Activated naive CD8-positive, alpha-beta T cell treated with anti-CD3 and anti-CD28 coated beads for 36 hours (primary cell): ENCODE measurements around the gene WFIKKN2. TPM values are rescaled to one million over a fixed set of nuclear protein-coding genes. Genes with fewer than 3 reads are reported as not detected.
A peak's percentile ranks its signal among the peaks of the same experiment; 100 is the strongest.

Experiments used
- DNase-seq: peaks from one replicate; pipeline ENCODE4 v3.0.0; 2021
- H3K27ac Mint-ChIP-seq: one replicate; pipeline ENCODE4 v1.8.0; 2022; ENCODE audit warnings: mild to moderate bottlenecking, moderate library complexity, mixed read lengths
- H3K27me3 Mint-ChIP-seq: one replicate; pipeline ENCODE4 v1.8.0; 2022; ENCODE audit warnings: mild to moderate bottlenecking, mixed read lengths
- H3K36me3 Mint-ChIP-seq: one replicate; pipeline ENCODE4 v1.8.0; 2021; ENCODE audit warnings: mild to moderate bottlenecking, mixed read lengths
- H3K4me1 Mint-ChIP-seq: one replicate; pipeline ENCODE4 v1.8.0; 2021; ENCODE audit warnings: mixed read lengths
- H3K4me3 Mint-ChIP-seq: one replicate; pipeline ENCODE4 v1.8.0; 2022; ENCODE audit warnings: mild to moderate bottlenecking, moderate library complexity, mixed read lengths
- H3K9me3 Mint-ChIP-seq: one replicate; pipeline ENCODE4 v1.8.0; 2022; ENCODE audit warnings: mixed read lengths
- total RNA-seq, 2 experiments: library from RNA; stranded (reverse); gene quantifications; one replicate each; pipeline ENCODE4 v1.2.3, GENCODE V29; 2021

The WFIKKN2 gene
- total RNA-seq, 2 experiments from 2014 or later: not detected

DNA sequence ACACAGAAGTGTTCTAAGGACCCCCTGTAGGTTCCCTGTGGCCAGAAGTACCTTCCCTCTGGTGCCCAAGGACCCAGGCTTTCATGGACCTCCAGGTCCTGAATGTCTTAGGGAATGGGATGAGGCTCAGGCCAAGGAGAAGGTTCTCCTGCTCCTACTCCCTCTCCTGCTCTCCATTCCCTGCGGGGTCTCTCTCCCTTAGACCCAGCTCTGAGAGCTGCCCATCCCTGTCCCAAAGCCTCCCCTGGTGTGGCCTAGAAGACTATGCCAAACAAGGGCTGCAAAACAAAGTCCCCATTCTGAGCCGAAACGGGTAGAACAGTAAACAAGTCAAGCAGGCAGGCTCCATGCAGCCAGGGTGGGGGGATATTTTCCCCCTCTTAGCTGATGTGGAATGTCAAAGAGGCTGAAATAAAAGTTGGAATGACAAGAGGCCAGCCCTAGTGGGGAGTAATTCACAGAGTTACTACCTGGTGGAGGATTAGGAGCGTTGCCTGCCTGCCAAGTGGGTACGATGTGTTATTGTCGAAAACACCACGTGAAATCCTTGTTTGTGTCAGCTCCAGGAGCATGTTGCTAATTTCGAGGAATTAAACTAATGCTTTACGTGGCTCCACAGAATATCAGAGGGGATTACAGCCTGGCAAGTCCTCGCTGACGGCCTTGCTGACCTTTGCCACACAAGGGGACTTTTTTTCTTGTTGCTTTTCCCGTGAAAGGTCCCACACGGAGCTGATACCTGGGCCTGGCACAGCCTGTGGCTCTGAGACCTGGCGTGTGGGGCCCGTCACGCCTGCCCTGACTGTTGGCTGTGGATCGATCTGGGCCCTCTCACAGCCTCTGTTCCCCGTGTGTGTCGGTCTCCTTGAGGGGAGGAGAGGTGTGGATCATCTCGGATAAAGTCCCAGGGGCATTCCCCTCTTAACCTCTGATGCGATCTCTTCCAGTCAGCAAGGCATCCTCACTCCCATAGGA is 2.9 kb downstream of the WFIKKN2 start:
- H3K9me3 Mint-ChIP-seq: no peaks in the 10 kb centered on the region

DNA sequence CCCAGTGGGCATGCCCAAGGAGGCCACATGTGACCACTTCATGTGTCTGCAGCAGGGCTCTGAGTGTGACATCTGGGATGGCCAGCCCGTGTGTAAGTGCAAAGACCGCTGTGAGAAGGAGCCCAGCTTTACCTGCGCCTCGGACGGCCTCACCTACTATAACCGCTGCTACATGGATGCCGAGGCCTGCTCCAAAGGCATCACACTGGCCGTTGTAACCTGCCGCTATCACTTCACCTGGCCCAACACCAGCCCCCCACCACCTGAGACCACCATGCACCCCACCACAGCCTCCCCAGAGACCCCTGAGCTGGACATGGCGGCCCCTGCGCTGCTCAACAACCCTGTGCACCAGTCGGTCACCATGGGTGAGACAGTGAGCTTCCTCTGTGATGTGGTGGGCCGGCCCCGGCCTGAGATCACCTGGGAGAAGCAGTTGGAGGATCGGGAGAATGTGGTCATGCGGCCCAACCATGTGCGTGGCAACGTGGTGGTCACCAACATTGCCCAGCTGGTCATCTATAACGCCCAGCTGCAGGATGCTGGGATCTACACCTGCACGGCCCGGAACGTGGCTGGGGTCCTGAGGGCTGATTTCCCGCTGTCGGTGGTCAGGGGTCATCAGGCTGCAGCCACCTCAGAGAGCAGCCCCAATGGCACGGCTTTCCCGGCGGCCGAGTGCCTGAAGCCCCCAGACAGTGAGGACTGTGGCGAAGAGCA is 4.4 kb downstream of the WFIKKN2 start:
- DNase-seq: no peak
- Mint-ChIP-seq H3K9me3 (no peaks in the 10 kb centered on the region), H3K4me3 (no peak overlapping the region), H3K4me1 (no peaks in the 10 kb centered on the region), H3K27me3 (peaks cover under 1% of the 10 kb centered on the region), H3K36me3 (no peaks in the 10 kb centered on the region), H3K27ac (no peak overlapping the region)

More for the DNA sequence above, 2.9 kb downstream of the WFIKKN2 start:
- peaks cover 9% of the 10 kb centered on the region for H3K27me3 Mint-ChIP-seq
- H3K4me3 Mint-ChIP-seq: no peak overlapping the region
- no peak overlapping the region for H3K27ac Mint-ChIP-seq
- no peaks in the 10 kb centered on the region for H3K4me1 Mint-ChIP-seq
- no peak for DNase-seq
- no peaks in the 10 kb centered on the region for H3K36me3 Mint-ChIP-seq

DNA sequence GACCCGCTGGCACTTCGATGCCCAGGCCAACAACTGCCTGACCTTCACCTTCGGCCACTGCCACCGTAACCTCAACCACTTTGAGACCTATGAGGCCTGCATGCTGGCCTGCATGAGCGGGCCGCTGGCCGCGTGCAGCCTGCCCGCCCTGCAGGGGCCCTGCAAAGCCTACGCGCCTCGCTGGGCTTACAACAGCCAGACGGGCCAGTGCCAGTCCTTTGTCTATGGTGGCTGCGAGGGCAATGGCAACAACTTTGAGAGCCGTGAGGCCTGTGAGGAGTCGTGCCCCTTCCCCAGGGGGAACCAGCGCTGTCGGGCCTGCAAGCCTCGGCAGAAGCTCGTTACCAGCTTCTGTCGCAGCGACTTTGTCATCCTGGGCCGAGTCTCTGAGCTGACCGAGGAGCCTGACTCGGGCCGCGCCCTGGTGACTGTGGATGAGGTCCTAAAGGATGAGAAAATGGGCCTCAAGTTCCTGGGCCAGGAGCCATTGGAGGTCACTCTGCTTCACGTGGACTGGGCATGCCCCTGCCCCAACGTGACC is 5.0 kb downstream of the WFIKKN2 start:
- Mint-ChIP-seq H3K36me3 (no peaks in the 10 kb centered on the region), H3K9me3 (no peaks in the 10 kb centered on the region), H3K27me3 (no peaks in the 10 kb centered on the region), H3K27ac (no peak overlapping the region), H3K4me1 (no peaks in the 10 kb centered on the region), H3K4me3 (no peak overlapping the region)
- DNase-seq: no peak

DNA sequence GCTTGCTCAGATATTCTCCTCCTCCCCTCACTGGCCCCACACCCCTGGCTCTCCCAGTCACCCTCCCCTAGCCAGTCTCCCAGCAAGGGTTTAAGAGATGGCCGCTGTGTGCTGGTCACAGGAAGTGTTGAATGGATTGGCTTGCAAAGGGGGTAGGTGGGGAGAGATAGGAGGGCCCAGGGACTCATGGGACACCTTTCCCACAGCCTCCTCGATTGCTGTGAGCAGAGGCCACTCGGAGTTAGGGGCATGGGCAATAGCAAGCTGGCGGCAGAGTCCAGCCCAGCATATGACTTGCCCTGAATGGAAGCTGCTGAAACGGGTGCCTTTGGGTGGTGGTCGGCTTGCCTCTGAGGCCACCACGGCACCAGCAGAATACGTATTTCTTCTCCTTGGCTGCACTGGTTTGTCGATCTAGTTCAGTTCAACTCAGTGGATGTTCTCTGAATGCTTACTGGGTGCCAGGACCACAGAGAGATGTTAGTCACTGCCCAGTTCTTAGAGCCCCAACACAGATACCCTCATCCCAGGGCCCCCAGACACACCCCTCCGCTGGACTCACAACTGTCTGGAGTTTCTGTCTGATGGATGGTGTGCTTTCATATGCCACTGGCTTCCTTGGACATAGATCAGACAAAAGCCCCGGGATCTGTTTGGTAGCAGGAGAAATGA is 6.0 kb downstream of the WFIKKN2 start:
- Mint-ChIP-seq H3K27me3 (no peaks in the 10 kb centered on the region), H3K9me3 (no peaks in the 10 kb centered on the region), H3K27ac (no peak overlapping the region), H3K4me1 (no peaks in the 10 kb centered on the region), H3K4me3 (no peak overlapping the region), H3K36me3 (no peaks in the 10 kb centered on the region)
- no peak for DNase-seq

DNA sequence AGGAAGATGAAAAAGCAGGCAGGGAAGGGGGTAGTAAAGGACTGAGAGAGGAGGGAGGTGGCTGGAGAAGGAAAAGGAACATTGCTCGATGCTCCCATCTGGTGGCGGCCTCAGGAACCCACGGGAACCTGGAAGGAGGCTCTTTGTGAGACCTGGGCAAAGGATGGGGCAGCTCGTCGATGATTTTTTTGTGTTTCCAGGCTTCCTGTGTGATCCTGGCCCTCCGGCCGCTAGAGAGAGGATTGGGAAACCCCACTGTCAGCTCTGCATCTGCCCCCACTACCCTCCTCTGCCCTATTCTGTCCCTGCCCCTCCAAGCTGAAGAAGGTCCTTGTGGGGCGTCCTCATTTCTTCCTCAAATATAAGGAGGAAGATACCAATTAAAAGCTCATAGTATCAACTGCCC is 6.6 kb downstream of the WFIKKN2 start:
- DNase-seq: peak; percentile 48
- H3K27me3 Mint-ChIP-seq: no peaks in the 10 kb centered on the region
- no peaks in the 10 kb centered on the region for H3K36me3 Mint-ChIP-seq
- no peaks in the 10 kb centered on the region for H3K4me1 Mint-ChIP-seq
- no peaks in the 10 kb centered on the region for H3K9me3 Mint-ChIP-seq
- H3K4me3 Mint-ChIP-seq: no peak overlapping the region
- no peak overlapping the region for H3K27ac Mint-ChIP-seq

DNA sequence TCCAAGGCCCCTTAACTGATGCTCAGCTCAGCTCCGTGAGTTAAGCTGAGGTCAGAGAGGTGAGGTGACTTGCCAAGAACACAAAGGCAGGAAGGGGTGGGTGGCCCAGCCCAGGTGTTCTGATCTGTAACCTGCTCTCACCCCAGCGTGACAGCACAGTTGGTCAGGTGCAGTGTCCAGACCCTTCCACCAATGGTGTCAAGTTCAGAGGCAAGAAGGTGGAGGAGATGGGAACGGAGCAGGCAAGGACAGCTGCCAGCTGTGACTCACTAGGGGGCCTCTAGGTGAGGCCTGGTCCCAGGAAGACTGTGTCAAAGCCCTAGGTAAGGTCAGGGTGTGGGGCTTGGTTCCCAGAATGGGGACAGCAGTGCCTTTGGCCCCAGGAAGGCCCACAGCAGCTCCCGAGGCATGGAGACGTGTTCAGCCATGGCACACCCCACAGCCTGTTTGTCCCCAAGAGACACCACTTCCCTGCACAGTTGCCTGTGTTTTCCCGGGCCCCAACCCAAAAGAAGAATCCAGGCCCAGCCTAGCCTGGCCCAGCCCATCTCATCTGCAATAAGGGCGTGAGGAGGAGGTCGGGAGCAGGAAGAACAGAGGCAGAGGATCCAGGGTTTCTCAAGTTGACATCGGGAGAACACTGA is 7.2 kb downstream of the WFIKKN2 start:
- no peaks in the 10 kb centered on the region for H3K9me3 Mint-ChIP-seq
- no peak overlapping the region for H3K27ac Mint-ChIP-seq
- DNase-seq: no peak
- H3K4me1 Mint-ChIP-seq: no peaks in the 10 kb centered on the region
- H3K36me3 Mint-ChIP-seq: no peaks in the 10 kb centered on the region
- H3K4me3 Mint-ChIP-seq: no peak overlapping the region
- H3K27me3 Mint-ChIP-seq: no peaks in the 10 kb centered on the region

DNA sequence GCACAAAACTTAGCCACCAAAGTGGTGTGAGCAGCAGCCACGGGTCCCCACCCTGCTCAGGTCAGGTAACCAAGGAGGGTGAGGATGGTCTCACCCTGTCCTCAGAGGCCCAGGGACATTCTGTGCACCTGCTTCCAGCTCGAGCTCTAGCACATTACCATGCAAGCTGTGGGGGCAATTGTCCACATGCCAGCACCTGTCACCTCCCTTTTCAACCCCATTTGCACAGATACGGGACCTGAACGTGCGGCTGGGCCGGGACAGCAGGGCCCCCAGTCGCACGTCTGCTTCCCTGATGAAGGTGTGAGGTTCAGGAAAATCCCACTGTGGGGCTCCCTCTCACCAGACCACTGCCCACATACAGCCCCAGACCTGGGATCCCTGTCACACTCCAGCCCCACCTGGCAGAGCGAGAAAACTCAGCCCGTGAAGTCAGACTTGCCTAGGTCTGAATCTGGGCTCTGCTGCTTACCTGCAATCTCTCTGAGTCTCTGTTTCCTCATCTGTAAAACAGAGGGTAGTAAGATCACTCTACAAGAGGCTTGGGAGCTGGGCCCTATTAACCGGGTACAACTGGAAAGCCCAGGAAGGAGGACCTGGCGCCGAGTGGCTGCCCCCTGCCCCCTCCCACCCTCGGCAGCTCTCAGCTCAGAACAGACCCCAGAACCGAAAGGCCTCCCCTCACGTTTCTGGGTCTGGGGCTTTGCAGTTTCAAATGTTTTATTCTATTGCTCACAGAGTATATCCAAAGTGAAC is 7.9 kb downstream of the WFIKKN2 start:
- Mint-ChIP-seq H3K27ac (no peak overlapping the region), H3K4me1 (no peaks in the 10 kb centered on the region), H3K9me3 (no peaks in the 10 kb centered on the region), H3K4me3 (no peak overlapping the region), H3K27me3 (no peaks in the 10 kb centered on the region), H3K36me3 (no peaks in the 10 kb centered on the region)
- DNase-seq: no peak

DNA sequence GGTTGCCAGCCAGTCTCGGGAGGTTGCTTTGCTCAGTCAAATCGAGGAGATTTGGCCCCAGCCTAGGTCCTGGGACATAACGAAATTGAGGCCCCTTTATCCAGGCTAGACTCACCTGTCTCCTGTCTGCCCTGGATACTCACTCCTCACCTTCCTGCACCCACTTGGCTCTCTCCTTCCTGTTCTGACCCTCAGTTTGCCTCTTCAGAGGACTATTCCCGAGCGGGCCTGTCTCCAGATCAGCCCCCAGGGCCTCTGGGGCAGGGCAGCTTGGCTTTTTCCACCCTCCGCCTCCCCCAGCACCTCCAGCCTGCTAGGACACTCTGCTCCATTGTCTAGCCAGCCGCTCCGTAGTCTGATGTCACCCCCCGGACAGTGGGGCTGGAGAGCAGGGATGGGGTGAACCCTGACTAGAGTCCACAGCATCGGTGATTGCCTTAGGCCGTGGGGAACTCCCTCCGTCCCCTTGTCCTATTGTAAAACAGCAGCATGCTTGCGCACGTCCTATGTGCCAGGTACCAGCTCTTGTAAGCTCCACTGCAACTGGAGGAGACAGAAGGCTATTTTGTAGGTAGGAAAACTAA is 8.8 kb downstream of the WFIKKN2 start:
- H3K9me3 Mint-ChIP-seq: no peaks in the 10 kb centered on the region
- H3K4me1 Mint-ChIP-seq: no peaks in the 10 kb centered on the region
- no peak overlapping the region for H3K4me3 Mint-ChIP-seq
- DNase-seq: no peak
- H3K27me3 Mint-ChIP-seq: no peaks in the 10 kb centered on the region
- H3K27ac Mint-ChIP-seq: no peak overlapping the region
- H3K36me3 Mint-ChIP-seq: no peaks in the 10 kb centered on the region

DNA sequence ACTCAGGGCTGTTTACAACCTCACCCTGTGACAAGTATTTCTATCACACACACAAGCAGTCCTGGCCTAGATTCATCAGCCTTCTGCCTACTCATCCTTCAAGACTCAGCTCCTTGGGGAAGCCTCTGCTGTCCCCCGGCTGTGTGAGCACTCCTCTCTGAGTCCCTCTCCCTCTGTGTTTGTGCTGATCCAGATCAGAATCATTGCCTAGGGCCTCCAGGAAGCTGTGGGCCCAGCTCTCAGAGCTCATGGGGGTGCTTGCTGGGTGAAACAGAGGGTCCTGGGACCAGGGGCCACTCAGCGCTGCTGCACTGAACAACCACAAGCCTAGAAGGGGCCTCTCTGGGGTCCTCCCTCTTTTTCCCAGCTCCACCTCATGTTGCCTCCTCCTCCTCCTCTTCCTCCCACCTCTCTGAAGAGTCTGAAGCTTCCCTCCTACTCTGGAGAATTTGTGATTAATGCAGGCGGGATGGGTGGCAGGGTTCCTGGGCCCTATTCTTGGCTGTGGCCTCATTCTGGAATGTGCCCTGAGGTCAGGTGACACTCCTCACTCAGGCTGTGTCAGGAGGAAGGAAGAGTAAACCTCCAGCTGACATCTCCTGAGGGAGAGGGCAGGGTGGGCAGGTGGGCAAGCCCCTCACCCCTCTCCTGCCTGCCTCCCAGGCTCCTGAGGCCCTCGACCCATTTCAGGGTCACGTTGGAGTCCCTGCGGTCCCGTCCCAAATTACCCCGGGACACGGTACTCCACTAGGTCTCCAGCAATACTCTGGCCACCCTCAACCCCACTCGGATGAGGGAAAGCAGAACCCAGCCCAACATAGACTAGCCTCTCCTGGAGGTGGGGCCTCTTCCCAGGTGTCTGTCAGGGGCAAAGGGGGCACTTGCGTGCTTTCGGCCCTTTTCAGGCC is 10.1 kb downstream of the WFIKKN2 start:
- Mint-ChIP-seq H3K27me3 (no peaks in the 10 kb centered on the region), H3K4me1 (no peaks in the 10 kb centered on the region), H3K4me3 (no peak overlapping the region), H3K36me3 (no peaks in the 10 kb centered on the region), H3K9me3 (no peaks in the 10 kb centered on the region), H3K27ac (no peak overlapping the region)
- no peak for DNase-seq

DNA sequence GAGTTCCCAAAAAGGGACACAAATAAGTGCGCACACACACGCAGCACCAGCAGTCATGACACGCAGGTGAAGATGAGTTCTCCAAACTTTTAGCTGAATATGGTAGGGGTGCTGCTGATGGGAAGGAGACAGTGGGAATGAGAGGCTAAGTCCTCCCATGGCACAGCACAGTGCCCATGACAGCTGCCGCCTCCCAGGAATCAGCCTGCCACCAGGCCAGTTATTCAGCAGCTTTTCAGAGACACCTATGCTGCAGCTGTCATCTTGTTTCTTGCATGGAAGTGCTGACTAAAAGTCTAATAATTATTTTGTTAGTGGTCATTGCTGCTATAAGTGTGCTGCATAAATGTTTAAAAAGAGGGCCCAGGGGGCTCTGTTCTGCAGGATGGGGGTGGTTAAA is 12.2 kb downstream of the WFIKKN2 start:
- no peaks in the 10 kb centered on the region for H3K36me3 Mint-ChIP-seq
- peaks cover 11% of the 10 kb centered on the region for H3K4me1 Mint-ChIP-seq
- no peaks in the 10 kb centered on the region for H3K9me3 Mint-ChIP-seq
- no peaks in the 10 kb centered on the region for H3K27me3 Mint-ChIP-seq
- no peak for DNase-seq
- no peak overlapping the region for H3K27ac Mint-ChIP-seq
- no peak overlapping the region for H3K4me3 Mint-ChIP-seq

DNA sequence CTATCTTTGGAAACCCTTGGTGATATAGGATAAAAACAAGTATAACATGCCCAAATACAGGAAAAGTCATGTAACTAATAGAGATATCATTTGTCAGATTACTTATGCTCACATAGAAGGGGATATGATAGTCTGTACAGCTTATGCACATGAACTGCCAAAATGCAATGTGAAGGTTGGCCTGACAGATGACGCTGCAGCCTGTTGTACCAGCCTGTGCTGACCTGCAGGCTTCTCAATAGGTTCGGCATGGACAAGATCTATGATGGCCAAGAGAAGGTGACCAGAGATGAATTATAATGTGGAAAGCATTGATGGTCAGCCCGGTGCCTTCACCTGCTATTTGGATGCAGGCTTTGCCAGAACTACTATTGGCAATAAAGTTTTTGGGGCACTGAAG is 12.7 kb downstream of the WFIKKN2 start:
- DNase-seq: no peak
- H3K27me3 Mint-ChIP-seq: no peaks in the 10 kb centered on the region

DNA sequence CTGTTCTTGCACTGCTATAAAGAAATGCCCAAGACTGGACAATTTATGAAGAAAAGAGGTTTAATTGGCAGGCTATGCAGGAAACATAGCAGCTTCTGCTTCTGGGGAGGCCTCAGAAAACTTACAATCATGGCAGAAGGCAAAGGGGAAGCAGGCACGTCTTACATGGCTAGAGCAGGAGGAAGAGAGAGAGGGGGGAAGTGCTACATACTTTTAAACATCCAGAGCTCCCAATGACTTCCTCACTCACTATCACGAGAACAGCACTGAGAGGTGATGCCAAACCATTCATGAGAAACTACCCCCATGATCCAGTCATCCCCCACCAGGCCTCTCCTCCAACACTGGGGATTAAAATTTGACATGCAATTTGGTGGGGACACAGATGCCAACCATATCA is 13.3 kb downstream of the WFIKKN2 start:
- H3K4me3 Mint-ChIP-seq: no peak overlapping the region
- no peak overlapping the region for H3K27ac Mint-ChIP-seq
- peaks cover 16% of the 10 kb centered on the region for H3K4me1 Mint-ChIP-seq
- no peak for DNase-seq
- H3K27me3 Mint-ChIP-seq: no peaks in the 10 kb centered on the region
- H3K9me3 Mint-ChIP-seq: no peaks in the 10 kb centered on the region
- H3K36me3 Mint-ChIP-seq: no peaks in the 10 kb centered on the region

More for the DNA sequence above, 12.7 kb downstream of the WFIKKN2 start:
- H3K4me1 Mint-ChIP-seq: peaks cover 16% of the 10 kb centered on the region
- no peaks in the 10 kb centered on the region for H3K9me3 Mint-ChIP-seq
- H3K36me3 Mint-ChIP-seq: no peaks in the 10 kb centered on the region
- H3K4me3 Mint-ChIP-seq: no peak overlapping the region
- H3K27ac Mint-ChIP-seq: no peak overlapping the region

DNA sequence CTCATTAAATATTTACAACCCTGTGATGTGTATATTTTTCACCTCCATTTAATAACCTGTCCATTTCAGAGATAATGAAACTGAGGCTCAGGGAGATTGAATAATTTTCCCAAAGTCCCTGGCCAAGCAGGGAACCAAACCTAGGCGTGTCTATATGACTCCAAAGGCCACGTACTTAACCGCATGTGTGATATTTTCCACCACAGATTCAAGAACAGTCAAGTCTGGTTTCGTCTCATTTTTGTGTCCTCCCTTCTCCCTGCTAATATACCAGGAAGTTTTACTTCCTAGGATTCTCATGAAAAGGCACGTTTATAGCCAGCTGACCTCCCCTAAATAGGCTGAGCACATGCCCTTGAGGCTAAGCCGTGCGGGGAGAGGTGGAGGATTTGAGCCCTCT is 15.3 kb downstream of the WFIKKN2 start:
- H3K4me3 Mint-ChIP-seq: no peak overlapping the region
- DNase-seq: no peak
- H3K4me1 Mint-ChIP-seq: peaks cover 18% of the 10 kb centered on the region

More for the DNA sequence above, 15.3 kb downstream of the WFIKKN2 start:
- H3K36me3 Mint-ChIP-seq: no peaks in the 10 kb centered on the region
- H3K27me3 Mint-ChIP-seq: no peaks in the 10 kb centered on the region
- H3K27ac Mint-ChIP-seq: no peak overlapping the region
- H3K9me3 Mint-ChIP-seq: no peaks in the 10 kb centered on the region
